Heart left ventricle (tissue), 16 donors: ENCODE measurements around the gene SVEP1. TPM values are rescaled to one million over a fixed set of nuclear protein-coding genes. Genes with fewer than 3 reads are reported as not detected.

ENCODE experiments used
- ATAC-seq, 4 donors: fragments of 200-7000 bp; cut with Tn5 transposase; one replicate each; pipeline ENCODE4 v1.9.1; 2020 to 2022; ENCODE audit warnings: moderate library complexity in 4 of 4, mild to moderate bottlenecking in 3 of 4, moderate number of reproducible peaks in 1 of 4
- DNase-seq, 5 donors: peaks; one replicate each; pipeline ENCODE4 v3.0.0-alpha.2; 2020
- H3K27ac ChIP-seq, 12 donors: fragments of 200-600 bp; sonication (generic) in 4 of 12; one replicate each; pipeline versions ENCODE4 v1.5.0 to v1.8.0; 2016 to 2022; ENCODE audit warnings: mild to moderate bottlenecking in 2 of 12
- H3K27me3 ChIP-seq, 9 donors: fragments of 200-600 bp; sonication (generic) in 2 of 9; one replicate each; pipeline versions ENCODE4 v1.5.1 to v1.8.0; 2016 to 2022; ENCODE audit warnings: mild to moderate bottlenecking in 3 of 9
- H3K36me3 ChIP-seq, 9 donors: fragments of 200-600 bp; sonication (generic) in 2 of 9; one replicate each; pipeline versions ENCODE4 v1.5.0 to v1.8.0; 2018 to 2022; ENCODE audit warnings: mild to moderate bottlenecking in 2 of 9
- H3K4me1 ChIP-seq, 12 donors: fragments of 200-600 bp; sonication (generic) in 4 of 12; one replicate each; pipeline versions ENCODE4 v1.5.0 to v1.8.0; 2016 to 2022; ENCODE audit warnings: mild to moderate bottlenecking in 3 of 12
- H3K4me3 ChIP-seq, 12 donors: fragments of 200-600 bp; sonication (generic) in 4 of 12; one replicate each; pipeline versions ENCODE4 v1.5.0 to v1.8.0; 2017 to 2022; ENCODE audit warnings: mild to moderate bottlenecking in 9 of 12, moderate library complexity in 4 of 12
- H3K9me3 ChIP-seq, 12 donors: fragments of 200-600 bp; sonication (generic) in 4 of 12; one replicate each; pipeline versions ENCODE4 v1.5.0 to v1.8.0; 2016 to 2022; ENCODE audit warnings: mild to moderate bottlenecking in 1 of 12
- POLR2A ChIP-seq, 2 donors: fragments of 450-650 bp; IDR thresholded peaks; one replicate each; pipeline ENCODE4 v1.6.1; 2017; ENCODE audit warnings: antibody characterized with exemption in 2 of 2, mild to moderate bottlenecking in 2 of 2, moderate library complexity in 2 of 2
- WGBS, 4 donors: extraction: QIAGEN DNeasy Blood & Tissue Kit in 2 of 4; methylation state at CpG; one replicate each; pipeline versions ENCODE4 v1.1.5 to v1.1.7; 2013 to 2018; 5-methylcytosine and 5-hydroxymethylcytosine counted together
- intact Hi-C, 10 donors: fragments of 100-400 bp; cut with DNase I; formaldehyde crosslinking; loops; one replicate each; pipeline versions ENCODE4 v1.11.1 to v1.14.2; 2022
- polyA plus RNA-seq, 2 donors: library from polyadenylated mRNA; stranded (reverse); fragments of 200-250 nt; gene quantifications; one replicate each; pipeline ENCODE4 v1.2.3, GENCODE V29; 2013
- total RNA-seq, 9 donors: library from RNA; depleted of rRNA in 2 of 9; stranded (reverse); fragments of >200 nt in 2 of 9; fragmentation: NEBNext Ultra II Directional in 3 of 9; extraction: Animal tissue kit (Norgen Biotek cat#: 25700) in 3 of 9; gene quantifications; one replicate each; pipeline versions ENCODE4 v1.1.0 to v1.2.4, GENCODE V29; 2016 to 2023
- TF ChIP-seq, protein P1 (sequence below), 12 donors: fragments of 200-600 bp; sonication (generic) in 4 of 12; IDR thresholded peaks; one replicate each; pipeline versions ENCODE4 v1.5.0 to v1.8.0; 2018 to 2022; ENCODE audit warnings: antibody characterized with exemption in 12 of 12, mild to moderate bottlenecking in 5 of 12
- donor health status: ischemic (EF 13 %, LVEDD 7.1; RV severe dilation, severe dysfunction).
- donor health status: healthy with polysubstance abuse.
- donor health status: DM: no; HTN: yes; CAD: no.
- donor health status: DM: no; HTN: no; CAD: no.
- donor health status: ischemic (EF 25% LVEDD 6.9; RV normal size, moderate dysfunction).
- donor health status: ischemic (EF 25% LVEDD 5.7; RV mildly dilated, moderate dysfunction).
- donor health status: healthy.
- donor health status: DM: yes; HTN: yes; CAD: no.
- donor health status: ischemic (EF 35%, LVEDD 5.7; RV mildly dilated, moderate dysfunction).
- donor health status: nonischemic (EF 11% LVEDD 7.7; RV severe dilation, severe dysfunction).
- donor health status: DM: yes; HTN: yes; CAD: no.
- donor health status: PGD.
- donor health status: ischemic (EF 29% LVEDD 5.4; RV normal size, mild dysfunction).
- donor health status: nonischemic (EF 23%, LVEDD 6.1; RV moderate dilation, normal function).

The SVEP1 gene
- total and polyA plus RNA-seq, 11 donors = 0.50 to 34.4 (median 7.5) TPM

DNA sequence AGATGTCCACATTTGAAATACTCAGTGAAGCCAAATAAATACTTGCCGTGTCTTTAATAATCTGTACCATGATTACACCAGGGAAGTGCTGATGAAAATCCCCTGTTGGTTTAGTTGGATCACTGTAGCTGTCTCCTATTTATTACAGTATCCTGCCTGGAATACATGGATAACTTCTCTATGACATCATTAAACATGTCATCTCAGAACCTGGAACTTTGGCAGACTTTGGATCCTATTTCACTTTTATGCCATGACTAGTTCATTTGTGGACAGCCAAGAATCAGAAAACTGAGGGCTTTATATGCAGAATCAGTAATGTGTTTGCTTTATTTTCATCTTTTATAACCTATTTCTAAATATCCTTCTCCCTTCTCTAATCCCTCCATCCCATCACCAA, 241.8 kb downstream of the SVEP1 start, which contains the start of gene TXNDC8:
Gene TXNDC8, minus strand, starts transcription at position 137 of the 400 bp plus-strand sequence.
- no peak within 1 kb of the TSS for H3K27ac ChIP-seq
- H3K9me3 ChIP-seq = no peaks in the 10 kb centered on the region
- no peaks in the 10 kb centered on the region for H3K27me3 ChIP-seq
- WGBS, 4 donors = 62 to 79% (median 65%) methylated on average over 1 of the region's 1 CpG
- no peak for TF ChIP-seq POLR2A (IDR thresholded peaks at IDR 0.05)
- TF ChIP-seq, protein P1, sequence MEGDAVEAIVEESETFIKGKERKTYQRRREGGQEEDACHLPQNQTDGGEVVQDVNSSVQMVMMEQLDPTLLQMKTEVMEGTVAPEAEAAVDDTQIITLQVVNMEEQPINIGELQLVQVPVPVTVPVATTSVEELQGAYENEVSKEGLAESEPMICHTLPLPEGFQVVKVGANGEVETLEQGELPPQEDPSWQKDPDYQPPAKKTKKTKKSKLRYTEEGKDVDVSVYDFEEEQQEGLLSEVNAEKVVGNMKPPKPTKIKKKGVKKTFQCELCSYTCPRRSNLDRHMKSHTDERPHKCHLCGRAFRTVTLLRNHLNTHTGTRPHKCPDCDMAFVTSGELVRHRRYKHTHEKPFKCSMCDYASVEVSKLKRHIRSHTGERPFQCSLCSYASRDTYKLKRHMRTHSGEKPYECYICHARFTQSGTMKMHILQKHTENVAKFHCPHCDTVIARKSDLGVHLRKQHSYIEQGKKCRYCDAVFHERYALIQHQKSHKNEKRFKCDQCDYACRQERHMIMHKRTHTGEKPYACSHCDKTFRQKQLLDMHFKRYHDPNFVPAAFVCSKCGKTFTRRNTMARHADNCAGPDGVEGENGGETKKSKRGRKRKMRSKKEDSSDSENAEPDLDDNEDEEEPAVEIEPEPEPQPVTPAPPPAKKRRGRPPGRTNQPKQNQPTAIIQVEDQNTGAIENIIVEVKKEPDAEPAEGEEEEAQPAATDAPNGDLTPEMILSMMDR (IDR thresholded peaks at IDR 0.05) = no peak
- no peaks in the 10 kb centered on the region for H3K4me1 ChIP-seq
- ATAC-seq (no peak), DNase-seq (no peak)
- no peak within 1 kb of the TSS for H3K4me3 ChIP-seq
- H3K36me3 ChIP-seq = no peaks in the 10 kb centered on the region
- intact Hi-C loops = no loop called here

DNA sequence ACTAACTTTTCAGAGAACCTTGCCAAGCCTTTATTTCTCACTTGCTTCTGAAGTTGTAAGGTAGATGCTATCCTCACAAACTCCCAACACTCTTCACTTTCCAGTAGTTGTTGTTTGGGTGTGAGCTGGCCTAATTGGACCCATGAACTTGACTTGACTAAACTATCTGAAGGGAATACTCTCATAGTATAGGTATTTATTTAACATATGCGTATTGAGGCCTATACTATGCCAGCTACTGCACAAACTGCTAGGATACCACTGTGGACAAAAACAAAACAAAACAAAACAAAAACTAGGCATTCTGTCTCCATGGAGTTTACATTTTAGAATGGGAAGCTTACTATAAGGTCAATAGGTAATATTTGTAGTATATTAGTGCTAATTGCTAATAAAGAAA, 243.2 kb downstream of the SVEP1 start:
- no peak for DNase-seq
- Histone ChIP-seq H3K36me3 (no peaks in the 10 kb centered on the region), H3K27me3 (no peaks in the 10 kb centered on the region), H3K9me3 (no peaks in the 10 kb centered on the region), H3K4me3 (no peak overlapping the region), H3K27ac (no peak overlapping the region), H3K4me1 (no peaks in the 10 kb centered on the region)
- 92 to 97% (median 95%) methylated on average over 1 of the region's 1 CpG for WGBS, 4 donors
- ATAC-seq = no peak
- TF ChIP-seq, protein P1 (IDR thresholded peaks at IDR 0.05) = no peak
- TF ChIP-seq POLR2A (IDR thresholded peaks at IDR 0.05) = no peak
- intact Hi-C loops = no loop called here

DNA sequence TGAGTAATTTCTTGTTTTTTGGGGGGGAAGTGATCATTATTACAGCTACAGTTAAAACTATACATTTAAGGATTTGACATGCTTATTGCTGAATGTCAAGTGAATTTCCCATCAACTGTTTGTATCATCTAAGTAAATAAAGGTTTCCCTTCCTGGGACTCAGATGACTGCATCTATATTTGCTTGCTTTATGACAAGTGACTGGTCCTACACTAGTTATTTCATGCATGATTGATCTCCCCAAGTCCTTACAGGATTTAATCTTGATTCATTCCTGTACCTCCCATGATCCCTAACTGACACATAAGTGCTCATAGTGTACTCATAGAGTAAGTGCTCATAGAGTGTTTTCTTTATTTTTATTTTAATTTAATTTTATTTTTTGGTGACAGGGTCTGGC, 244.7 kb downstream of the SVEP1 start:
- Histone ChIP-seq H3K36me3 (no peaks in the 10 kb centered on the region), H3K4me3 (no peak overlapping the region)

DNA sequence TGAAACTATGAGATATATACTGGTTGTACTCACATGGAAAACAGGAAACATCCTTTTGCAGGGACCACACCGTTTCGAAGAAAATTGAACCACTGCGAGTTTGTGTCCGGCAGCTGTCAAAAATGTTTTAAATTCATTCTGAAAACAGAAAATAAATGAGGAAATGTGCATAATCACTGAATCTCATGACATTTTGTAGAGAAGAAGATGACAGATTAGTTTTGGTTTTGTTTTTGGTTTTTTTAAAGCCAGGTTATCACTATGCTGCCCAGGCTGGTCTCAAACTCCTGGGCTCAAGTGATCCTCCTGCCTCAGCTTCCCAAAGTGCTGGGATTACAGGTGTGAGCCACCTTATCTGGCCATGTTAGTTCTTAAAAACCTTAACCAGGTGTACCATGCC, 245.4 kb downstream of the SVEP1 start:
- no peak overlapping the region for H3K4me3 ChIP-seq
- H3K27me3 ChIP-seq = no peaks in the 10 kb centered on the region
- 76 to 82% (median 81%) methylated on average over 4 of the region's 4 CpGs for WGBS, 4 donors
- H3K27ac ChIP-seq = peak overlapping the region in 1 of 12 donors; percentile 30
- DNase-seq (no peak), ATAC-seq (no peak)
- intact Hi-C loops = no loop called here
- peaks cover 0 to 13% (median 0%) of the 10 kb centered on the region in 12 donors for H3K4me1 ChIP-seq
- TF ChIP-seq, protein P1 (IDR thresholded peaks at IDR 0.05) = no peak
- no peak for TF ChIP-seq POLR2A (IDR thresholded peaks at IDR 0.05)
- no peaks in the 10 kb centered on the region for H3K36me3 ChIP-seq
- peaks cover 0 to 3% (median 0%) of the 10 kb centered on the region in 12 donors for H3K9me3 ChIP-seq

More for the DNA sequence above, 244.7 kb downstream of the SVEP1 start:
- no peak for TF ChIP-seq POLR2A (IDR thresholded peaks at IDR 0.05)
- TF ChIP-seq, protein P1 (IDR thresholded peaks at IDR 0.05) = no peak
- Histone ChIP-seq H3K9me3 (peaks cover 0 to 3% (median 0%) of the 10 kb centered on the region in 12 donors), H3K27ac (no peak overlapping the region), H3K4me1 (peaks cover 0 to 9% (median 0%) of the 10 kb centered on the region in 12 donors), H3K27me3 (no peaks in the 10 kb centered on the region)
- ATAC-seq (no peak), DNase-seq (no peak)
- intact Hi-C loops = no loop called here
